OCI-LY7 (cell line): Measurements from ENCODE around the gene AGAP9. TPM values are rescaled to one million over a fixed set of nuclear protein-coding genes. Genes with fewer than 3 reads are reported as not detected.

ENCODE experiments used
- BruUV-seq: library from RNA; stranded (reverse); fragments of 400-500 nt; replicated peaks from 2 replicates; lab custom pipeline; 2021; lab: Mats Ljungman, UMichigan
- CTCF ChIA-PET: fragments of 300-600 bp; sonication (Branson Sonifier 250); formaldehyde crosslinking; loops from one replicate; lab custom pipeline; 2022; ENCODE audit warnings: antibody characterized with exemption; ENCODE audit not compliant: unreplicated experiment; lab: Charles Lee
- POLR2A ChIA-PET: fragments of 300-600 bp; sonication (Branson Sonifier 250); formaldehyde crosslinking; loops from one replicate; lab custom pipeline; 2022; ENCODE audit warnings: antibody characterized with exemption; lab: Charles Lee
- DNase-seq: peaks from one replicate; pipeline ENCODE4 v3.0.0-alpha.2; 2015; ENCODE audit warnings: low spot score
- H2AFZ ChIP-seq: fragments of 200-600 bp; sonication (generic), shearing (Covaris generic); 2 replicates; pipeline ENCODE4 v1.6.1; 2014; ENCODE audit warnings: mild to moderate bottlenecking, antibody characterized with exemption, low read length, moderate library complexity
- H3K27ac ChIP-seq: fragments of 200-600 bp; sonication (generic); 2 replicates; pipeline ENCODE4 v1.5.1; 2014; ENCODE audit warnings: mixed run types, low read depth, mild to moderate bottlenecking, moderate library complexity, low read length, inconsistent platforms; ENCODE audit not compliant: poor library complexity, severe bottlenecking
- H3K36me3 ChIP-seq: fragments of 200-600 bp; sonication (generic); 2 replicates; pipeline ENCODE4 v1.6.1; 2014; ENCODE audit warnings: mild to moderate bottlenecking, antibody characterized with exemption, low read length, moderate library complexity, mixed read lengths; ENCODE audit not compliant: insufficient read depth
- H3K4me1 ChIP-seq: fragments of 200-600 bp; sonication (generic); 2 replicates; pipeline ENCODE4 v1.5.1; 2014; ENCODE audit warnings: mild to moderate bottlenecking, low read length; ENCODE audit not compliant: insufficient read depth, poor library complexity, severe bottlenecking
- H3K4me2 ChIP-seq: fragments of 200-600 bp; sonication (generic); 2 replicates; pipeline ENCODE4 v1.6.1; 2014; ENCODE audit warnings: mild to moderate bottlenecking, low read length
- H3K4me3 ChIP-seq: fragments of 200-600 bp; sonication (generic); 2 replicates; pipeline ENCODE4 v1.5.1; 2014; ENCODE audit warnings: mild to moderate bottlenecking, low read depth, low read length; ENCODE audit not compliant: poor library complexity, severe bottlenecking
- H3K79me2 ChIP-seq: fragments of 200-600 bp; sonication (generic); 2 replicates; pipeline ENCODE4 v1.6.1; 2016; ENCODE audit warnings: low read depth, mild to moderate bottlenecking, low read length, moderate library complexity, mixed read lengths; ENCODE audit not compliant: insufficient read depth
- H3K9me2 ChIP-seq: fragments of 200-600 bp; sonication (generic); 2 replicates; pipeline ENCODE4 v1.6.1; 2016; ENCODE audit warnings: mild to moderate bottlenecking, low read length, mixed read lengths; ENCODE audit not compliant: insufficient read depth
- H3K9me3 ChIP-seq: fragments of 200-600 bp; sonication (generic); 2 replicates; pipeline ENCODE4 v1.6.1; 2014; ENCODE audit warnings: mild to moderate bottlenecking, mixed run types, low read length, mixed read lengths
- H4K20me1 ChIP-seq: fragments of 200-600 bp; sonication (generic); 2 replicates; pipeline ENCODE4 v1.6.1; 2014; ENCODE audit warnings: mild to moderate bottlenecking, antibody characterized with exemption, low read length, moderate library complexity, mixed read lengths; ENCODE audit not compliant: insufficient read depth
- CTCF ChIP-seq: fragments of 200-600 bp; sonication (generic); conservative IDR thresholded peaks from 2 replicates; pipeline ENCODE4 v1.5.1; 2014; ENCODE audit warnings: mild to moderate bottlenecking, antibody characterized with exemption, low read length, moderate library complexity, mixed read lengths
- EZH2phosphoT487 ChIP-seq: fragments of 200-600 bp; sonication (generic); IDR thresholded peaks from 2 replicates; pipeline ENCODE4 v1.6.1; 2018; ENCODE audit warnings: low read depth, borderline replicate concordance, mild to moderate bottlenecking, mixed run types, antibody characterized with exemption, low read length, moderate library complexity, mixed read lengths
- intact Hi-C: fragments of 100-400 bp; cut with micrococcal nuclease; formaldehyde crosslinking; loops from one replicate; pipeline ENCODE4 v1.10.0; 2022; ENCODE audit not compliant: unreplicated experiment
- total RNA-seq, 2 experiments: library from RNA; depleted of rRNA in 1 of 2; stranded (reverse); fragments of >200 nt in 1 of 2; shearing (Covaris generic) in 1 of 2; gene quantifications; 2 replicates each; pipeline ENCODE4 v1.2.3, GENCODE V29; 2014 to 2022

Gene AGAP9
- total RNA-seq, 2 experiments from 2014 or later = 4.8 to 7.6 TPM

- Histone ChIP-seq H3K79me2 (no peaks in the 10 kb centered on the region), H3K9me3 (no peaks in the 10 kb centered on the region), H3K4me3 (no peak overlapping the region), H4K20me1 (no peaks in the 10 kb centered on the region), H3K36me3 (no peaks in the 10 kb centered on the region), H3K4me1 (no peaks in the 10 kb centered on the region), H3K9me2 (no peaks in the 10 kb centered on the region), H2AFZ (no peak overlapping the region), H3K27ac (no peak overlapping the region), H3K4me2 (no peak overlapping the region)
- intact Hi-C loops = no loop called here
- POLR2A ChIA-PET = no interaction called here
- no TSS peak for BruUV-seq
- DNase-seq = no peak
- CTCF ChIA-PET = no interaction called here
- no peak for TF ChIP-seq EZH2phosphoT487
- no peak for TF ChIP-seq CTCF
Measured at GRCh38 chr10:47457826-47458225, 65.6 kb downstream of the AGAP9 start.

- intact Hi-C loops = no loop called here
- no peaks in the 10 kb centered on the region for H3K79me2 ChIP-seq
- POLR2A ChIA-PET = no interaction called here
- no peaks in the 10 kb centered on the region for H3K36me3 ChIP-seq
- H3K27ac ChIP-seq = no peak overlapping the region
- no peaks in the 10 kb centered on the region for H4K20me1 ChIP-seq
- DNase-seq = no peak
- CTCF ChIA-PET = no interaction called here
- BruUV-seq = no TSS peak
- no peak overlapping the region for H3K4me3 ChIP-seq
- H2AFZ ChIP-seq = no peak overlapping the region
- no peak for TF ChIP-seq EZH2phosphoT487
- TF ChIP-seq CTCF = no peak
- no peak overlapping the region for H3K4me2 ChIP-seq
- H3K4me1 ChIP-seq = no peaks in the 10 kb centered on the region
- H3K9me2 ChIP-seq = no peaks in the 10 kb centered on the region
- H3K9me3 ChIP-seq = no peaks in the 10 kb centered on the region
Measured at GRCh38 chr10:47457528-47457820, 66.0 kb downstream of the AGAP9 start.

GRCh38 chr10:47456794-47457527 lies 66.5 kb downstream of the AGAP9 start:
- Histone ChIP-seq H4K20me1 (no peaks in the 10 kb centered on the region), H3K9me3 (no peaks in the 10 kb centered on the region), H3K4me2 (no peak overlapping the region), H3K27ac (no peak overlapping the region), H3K4me3 (no peak overlapping the region), H3K4me1 (no peaks in the 10 kb centered on the region), H3K79me2 (no peaks in the 10 kb centered on the region), H3K9me2 (no peaks in the 10 kb centered on the region), H3K36me3 (no peaks in the 10 kb centered on the region), H2AFZ (no peak overlapping the region)
- CTCF ChIA-PET = no interaction called here
- DNase-seq = no peak
- intact Hi-C loops = no loop called here
- TF ChIP-seq CTCF = no peak
- TF ChIP-seq EZH2phosphoT487 = no peak
- POLR2A ChIA-PET = no interaction called here
- BruUV-seq = no TSS peak
